Activated CD8-positive, alpha-beta memory T cell treated with anti-CD3 and anti-CD28 coated beads, Interleukin-2, amount 50 U/mL, for 24 hours (primary cell): ENCODE results near the gene SUPT20HL1.
"Not testable (repeated sequence)": the region's sequence is repeated elsewhere in the genome, so short reads cannot be mapped to it uniquely, and the experiment has no call there.

Experiments used
- DNase-seq: peaks from one replicate; pipeline ENCODE4 v3.0.0-alpha.2; 2020; ENCODE audit errors: extremely low read depth

Gene SUPT20HL1

DNA sequence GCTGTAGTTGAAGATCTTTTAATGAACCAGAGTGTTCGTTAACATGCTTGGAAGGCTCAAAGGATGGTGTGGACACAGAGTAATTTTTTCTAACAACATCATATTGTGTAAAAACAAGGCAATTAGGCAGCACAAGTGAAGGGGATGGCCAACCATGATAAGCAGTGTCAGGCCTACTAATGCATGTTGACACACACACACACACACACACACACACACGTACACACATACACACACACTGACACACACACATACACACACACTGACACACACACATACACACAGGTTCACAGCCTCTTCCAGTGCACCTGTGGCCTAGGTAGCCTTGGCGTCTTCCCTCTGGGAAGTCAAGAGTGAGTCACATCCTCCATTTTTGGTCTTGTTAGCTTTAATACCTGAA is at the start of gene SUPT20HL1:
TSS of gene SUPT20HL1 (plus strand) at position 368 of the 400 bp plus-strand sequence. CDS start 2,122 bp downstream, outside the sequence.
- no peak for DNase-seq

DNA sequence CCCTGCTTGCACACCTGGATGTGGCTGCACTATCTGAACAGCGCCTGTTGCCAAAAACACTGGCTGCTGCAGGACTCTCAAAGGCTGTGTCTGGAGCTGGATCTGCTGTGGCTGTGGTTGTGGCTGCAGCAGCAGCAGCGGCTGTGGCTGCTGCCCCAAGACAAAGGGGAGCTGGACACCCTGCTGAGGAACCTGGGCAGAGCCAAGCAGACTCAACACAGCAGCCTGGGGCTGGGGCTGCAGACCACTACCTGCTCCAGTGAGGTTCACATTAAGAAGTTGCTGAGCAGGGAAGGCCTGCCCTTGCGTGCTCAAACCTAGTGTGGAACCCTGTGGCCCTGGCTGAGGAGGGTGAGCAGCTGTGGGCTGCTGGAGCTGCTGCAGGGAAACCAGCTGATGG is 49.5 kb upstream of the SUPT20HL1 start:
- not testable (repeated sequence) for DNase-seq

DNA sequence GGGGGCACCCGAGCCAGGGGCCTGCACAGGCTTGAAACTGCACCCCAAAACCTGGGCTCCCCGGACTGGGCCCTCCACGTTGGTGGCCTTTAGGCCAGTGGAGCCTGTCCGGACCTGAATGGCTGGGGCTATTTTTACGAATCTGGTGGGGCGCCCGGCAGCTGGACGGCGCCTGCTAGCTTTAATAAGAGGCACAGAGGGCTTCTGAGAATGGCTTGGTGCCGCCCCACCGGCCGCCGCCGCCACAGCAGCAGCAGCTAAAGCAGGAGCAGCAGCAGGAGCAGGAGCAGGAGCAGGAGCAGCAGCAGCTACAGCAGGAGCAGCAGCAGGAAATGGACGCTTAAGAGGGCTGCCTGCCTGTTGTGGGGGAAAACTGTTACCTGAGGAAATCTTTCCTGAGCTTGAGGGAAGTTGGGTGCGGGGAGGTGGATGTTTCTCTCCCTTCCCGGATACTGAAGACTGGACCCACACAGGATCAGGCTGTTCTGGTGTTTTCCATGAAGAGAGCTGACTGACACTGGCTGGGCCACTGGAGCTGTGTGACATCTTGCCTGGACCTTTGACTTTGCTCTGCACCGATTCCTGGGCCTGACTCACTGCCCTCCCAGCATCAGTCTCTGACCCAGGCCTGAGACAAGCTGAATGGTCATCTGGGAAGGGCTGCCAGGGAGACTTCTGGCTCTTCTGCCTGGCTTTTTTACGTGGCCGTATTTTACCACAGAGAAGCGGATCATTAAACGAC is 48.8 kb upstream of the SUPT20HL1 start:
- DNase-seq, result not testable (repeated sequence)

DNA sequence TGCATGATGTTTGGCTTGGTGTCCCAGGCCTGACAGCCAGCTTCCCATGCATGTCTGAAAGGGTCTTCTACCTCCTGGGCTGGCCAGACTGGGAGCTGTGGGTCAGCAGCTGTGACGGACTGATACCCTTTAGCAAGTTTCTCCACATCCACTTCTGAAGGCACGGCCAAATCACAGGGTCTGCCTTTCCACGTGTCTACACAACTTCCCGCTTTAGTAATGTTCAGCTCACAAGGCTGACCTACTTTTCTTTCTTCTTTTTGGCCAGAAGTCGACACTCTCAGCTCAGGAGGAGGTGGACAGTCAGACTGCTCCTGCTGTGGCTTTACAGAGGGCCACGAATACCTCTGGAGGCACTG is 48.2 kb upstream of the SUPT20HL1 start:
- DNase-seq, result not testable (repeated sequence)

DNA sequence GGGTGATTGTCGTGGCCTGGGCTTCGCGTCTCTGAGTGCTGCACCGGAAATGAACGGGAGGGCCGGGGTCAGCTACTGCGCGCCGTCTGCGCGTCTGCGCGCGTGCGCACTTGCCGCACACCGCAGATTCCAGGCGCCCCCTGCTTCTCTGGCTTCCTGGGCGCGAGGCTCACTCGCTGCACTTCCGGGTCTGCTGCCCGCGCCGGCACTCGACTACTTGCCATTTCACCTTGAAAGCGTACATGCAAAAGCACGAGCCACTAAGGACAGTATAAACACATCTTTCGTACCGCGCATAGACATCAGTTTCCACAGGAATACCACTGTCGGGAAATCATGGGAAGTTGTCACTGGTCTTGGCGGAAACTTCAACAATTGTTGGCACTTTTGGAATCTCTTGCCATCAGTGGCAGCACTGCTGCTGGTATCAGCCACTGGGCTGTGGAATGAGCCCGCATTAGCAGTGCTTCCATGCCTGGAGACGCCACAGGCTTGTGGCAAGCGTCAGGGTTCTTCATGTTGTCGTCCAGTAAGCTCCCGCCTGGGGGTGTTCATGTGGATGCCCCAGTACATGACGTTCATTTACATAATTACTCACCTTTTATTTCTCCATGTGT is 46.3 kb upstream of the SUPT20HL1 start, which contains the start of gene SUPT20HL2:
TSS of gene SUPT20HL2 (minus strand) at position 51 of the 617 bp plus-strand sequence. CDS start 754 bp downstream, outside the sequence.
- no peak for DNase-seq

DNA sequence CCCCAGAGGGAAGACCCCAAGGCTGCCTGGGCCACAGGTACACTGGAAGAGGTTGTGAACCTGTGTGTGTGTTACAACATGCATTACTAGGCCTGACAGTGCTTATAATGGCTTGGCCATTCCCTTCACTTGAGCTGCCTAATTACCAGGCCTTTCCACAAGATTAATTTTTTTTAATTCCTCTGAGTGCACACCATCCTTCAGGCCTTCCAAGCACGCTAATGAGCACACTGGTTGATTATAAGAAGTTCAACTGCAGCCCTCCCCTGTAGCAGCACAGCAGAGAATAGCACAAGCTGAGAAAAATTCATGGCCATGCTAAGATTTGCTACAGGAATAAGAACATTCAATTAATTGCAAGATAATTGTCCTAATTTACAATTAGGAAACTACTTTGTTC is 44.3 kb upstream of the SUPT20HL1 start:
- no peak for DNase-seq

DNA sequence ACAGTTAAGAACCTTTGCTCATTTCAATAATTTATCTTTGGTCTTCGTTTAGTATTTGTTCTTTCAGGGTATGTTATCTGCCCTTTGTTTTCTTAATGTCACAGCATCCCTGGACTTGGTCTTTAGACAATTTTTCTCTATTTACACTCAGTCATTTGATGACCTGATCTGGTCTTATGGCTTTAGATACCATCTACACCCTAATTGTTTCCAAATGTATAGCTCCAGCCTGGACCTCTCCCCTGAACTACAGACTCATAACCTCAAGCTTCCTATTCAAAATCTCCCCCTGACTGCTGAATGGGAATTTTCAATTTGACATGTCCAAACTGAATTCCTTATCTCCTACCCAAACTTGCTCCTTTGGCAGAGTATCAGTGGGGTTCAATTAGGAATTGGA is 42.9 kb upstream of the SUPT20HL1 start:
- no peak for DNase-seq

DNA sequence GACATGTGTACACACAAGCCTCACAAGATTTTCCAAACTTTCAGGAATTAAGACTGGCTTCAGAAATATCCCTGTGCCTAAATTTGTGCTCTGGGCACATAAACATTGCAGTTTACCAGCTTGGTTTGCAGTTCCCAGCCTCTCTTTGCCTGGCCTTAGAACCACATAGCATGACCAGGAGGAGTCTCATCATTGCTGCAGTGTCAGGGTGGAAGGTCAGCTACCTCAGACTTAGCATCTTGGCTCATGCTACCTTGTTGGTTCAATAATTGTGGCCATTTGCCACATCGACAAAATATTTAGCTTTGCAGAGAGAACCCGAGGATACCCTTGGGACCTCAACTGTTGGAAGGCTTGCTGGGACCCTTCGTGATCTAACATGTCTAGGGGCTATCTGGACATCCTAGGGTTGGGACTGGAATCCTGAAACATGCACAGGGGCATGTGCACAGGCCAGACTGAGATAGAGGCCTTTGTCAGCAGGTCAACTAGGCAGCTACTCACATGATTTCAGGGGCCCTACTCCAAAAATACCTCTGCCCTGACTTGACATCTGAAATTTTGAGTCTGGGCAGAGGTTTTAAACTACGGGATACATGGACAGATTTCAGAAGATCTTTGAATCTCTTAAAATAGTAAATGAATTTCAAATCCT is 38.6 kb upstream of the SUPT20HL1 start:
- no peak for DNase-seq

DNA sequence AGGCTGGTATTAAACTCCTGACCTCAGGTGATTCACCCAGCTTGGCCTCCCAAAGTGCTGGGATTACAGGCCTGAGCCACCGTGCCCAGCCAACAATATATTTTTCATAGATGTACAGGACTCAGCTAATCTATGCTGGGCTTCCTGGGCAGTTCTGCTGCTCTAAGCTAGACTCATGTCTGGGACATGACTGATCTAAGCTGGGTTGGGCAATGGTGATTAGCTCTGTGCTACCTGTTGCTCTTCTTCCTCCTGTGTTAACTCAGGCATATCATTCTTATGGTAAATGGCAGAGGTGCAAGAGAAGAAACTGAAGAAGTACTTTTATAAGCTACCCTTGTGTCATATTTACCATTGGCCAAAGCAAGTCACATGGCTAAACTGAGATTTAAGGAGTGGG is 35.2 kb upstream of the SUPT20HL1 start:
- DNase-seq, result no peak

DNA sequence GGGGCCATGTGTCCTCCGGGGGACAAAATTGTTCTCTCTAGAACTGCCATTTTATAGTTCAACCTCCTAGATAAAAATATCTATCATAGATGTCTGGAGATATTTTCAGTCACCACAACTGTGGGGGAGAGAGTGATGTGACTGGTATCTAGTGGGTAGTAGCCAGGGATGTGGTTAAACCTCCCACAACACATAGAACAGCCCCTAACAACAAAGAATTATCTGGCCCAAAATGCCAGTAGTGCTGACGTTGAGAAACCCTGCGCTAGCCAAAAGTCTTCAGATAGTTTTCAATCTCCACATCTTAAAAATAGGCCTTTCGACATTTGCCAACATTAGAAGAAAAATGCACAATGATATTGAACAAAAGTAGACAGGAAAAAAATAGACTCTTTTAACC is 27.6 kb upstream of the SUPT20HL1 start:
- no peak for DNase-seq

DNA sequence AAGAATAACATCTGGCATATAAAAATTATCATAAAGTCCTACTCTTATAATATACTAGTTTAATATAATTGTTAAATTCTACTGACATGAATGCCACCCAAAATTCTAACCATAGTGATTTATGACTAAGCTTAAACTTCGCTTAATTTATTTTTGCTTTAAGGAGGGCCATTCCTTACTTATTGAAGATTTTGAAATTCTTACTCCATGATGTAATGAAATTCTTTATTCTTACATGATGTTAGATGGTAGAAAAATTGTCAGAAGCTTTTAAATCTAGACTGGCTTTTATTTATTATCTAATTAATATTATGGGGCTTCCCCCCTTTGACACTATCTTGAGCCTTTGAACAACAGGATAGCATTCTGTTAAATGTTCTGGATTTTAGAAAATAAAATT is 27.1 kb upstream of the SUPT20HL1 start:
- DNase-seq, result no peak

DNA sequence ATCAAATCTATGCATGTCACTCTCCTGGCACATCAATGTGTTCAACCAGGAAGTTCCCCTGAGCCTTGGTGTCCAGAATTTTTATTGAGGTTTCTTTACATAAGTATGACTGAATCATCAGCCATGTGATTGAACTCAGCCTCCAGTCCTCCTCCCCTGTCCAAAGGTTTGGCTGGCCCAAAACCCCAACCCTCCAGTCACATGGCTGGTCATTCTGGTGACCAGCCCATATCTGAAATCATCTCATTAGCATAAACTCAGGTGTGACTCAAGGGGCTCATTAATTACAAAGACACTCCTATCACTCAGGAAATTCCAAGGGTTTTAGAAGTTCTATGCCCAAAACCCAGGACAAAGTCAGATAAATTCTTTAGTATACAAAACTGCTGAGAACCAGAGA is 26.0 kb upstream of the SUPT20HL1 start:
- DNase-seq, result no peak

DNA sequence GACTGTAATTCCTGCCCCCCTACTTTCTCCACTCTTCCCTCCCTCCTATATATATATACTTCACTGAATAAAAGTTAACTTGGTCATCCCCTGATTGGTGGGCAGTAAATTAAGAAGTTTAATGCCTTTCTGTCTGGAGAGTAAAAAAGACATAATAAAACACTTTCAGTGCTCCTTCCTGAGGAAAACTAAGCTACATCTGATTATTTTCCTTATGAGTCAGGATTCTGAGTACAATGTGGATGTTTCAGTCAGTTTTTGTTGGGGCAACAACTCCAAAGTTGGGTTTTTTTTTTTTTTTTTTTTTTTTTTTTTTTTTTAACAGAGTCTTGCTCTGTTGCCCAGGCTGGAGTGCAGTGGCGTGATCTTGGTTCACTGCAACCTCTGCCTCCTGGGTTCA is 24.6 kb upstream of the SUPT20HL1 start:
- no peak for DNase-seq

DNA sequence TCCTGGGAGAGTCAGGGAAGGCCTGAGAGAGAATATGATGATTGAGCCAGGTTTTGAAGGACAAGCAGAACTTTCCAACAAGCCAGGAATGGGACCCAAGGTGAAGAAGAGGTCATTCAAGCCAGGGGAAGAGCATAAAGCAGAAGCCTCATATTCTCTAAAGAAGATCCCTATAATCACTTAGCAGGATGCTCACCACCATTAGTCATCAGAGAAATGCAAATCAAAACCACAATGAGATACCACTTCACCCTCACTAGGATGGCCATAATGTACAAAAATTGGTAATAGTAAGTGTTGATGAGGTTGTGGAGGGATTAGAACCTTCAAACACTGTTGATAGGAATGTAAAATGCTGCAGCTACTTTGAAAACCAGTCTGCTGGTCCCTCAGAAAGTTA is 20.5 kb upstream of the SUPT20HL1 start:
- no peak for DNase-seq

DNA sequence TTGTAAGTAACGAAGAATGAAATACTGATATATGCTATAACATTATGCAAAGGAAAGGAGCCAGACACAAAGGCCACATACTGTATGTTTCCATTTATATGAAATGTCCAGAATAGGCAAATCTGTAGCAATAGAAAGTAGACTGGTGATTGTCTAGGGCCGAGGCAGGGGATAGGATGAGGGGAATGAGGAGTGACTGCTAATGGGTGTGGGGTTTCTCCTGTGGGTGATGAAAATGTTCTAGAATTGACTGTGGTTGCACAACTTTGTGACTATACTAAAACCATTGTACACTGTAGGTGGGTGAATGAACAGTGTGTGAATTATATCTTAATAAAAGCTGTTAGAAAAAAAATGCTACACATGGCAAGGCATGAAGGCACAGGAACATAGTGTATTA is 19.9 kb upstream of the SUPT20HL1 start:
- DNase-seq, result no peak

DNA sequence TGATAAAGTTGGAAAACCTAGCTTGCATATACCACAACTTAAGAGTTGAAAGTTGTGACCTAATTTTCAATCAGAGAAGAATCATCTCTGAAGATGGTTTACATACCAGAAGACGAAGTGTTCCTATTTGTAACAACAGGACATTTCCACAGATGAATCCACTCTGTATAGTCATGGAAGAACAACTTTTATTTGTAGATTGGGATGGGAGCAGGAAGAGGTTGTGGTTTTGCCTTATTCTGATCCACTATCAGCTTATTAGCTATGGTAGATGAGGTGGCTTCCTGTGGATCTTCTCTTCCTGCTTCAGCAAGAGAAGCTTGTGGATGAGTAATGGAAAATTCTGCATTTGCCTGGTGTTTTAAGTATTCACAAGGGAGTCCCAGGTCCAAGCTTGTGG is 18.6 kb upstream of the SUPT20HL1 start:
- DNase-seq, result no peak

DNA sequence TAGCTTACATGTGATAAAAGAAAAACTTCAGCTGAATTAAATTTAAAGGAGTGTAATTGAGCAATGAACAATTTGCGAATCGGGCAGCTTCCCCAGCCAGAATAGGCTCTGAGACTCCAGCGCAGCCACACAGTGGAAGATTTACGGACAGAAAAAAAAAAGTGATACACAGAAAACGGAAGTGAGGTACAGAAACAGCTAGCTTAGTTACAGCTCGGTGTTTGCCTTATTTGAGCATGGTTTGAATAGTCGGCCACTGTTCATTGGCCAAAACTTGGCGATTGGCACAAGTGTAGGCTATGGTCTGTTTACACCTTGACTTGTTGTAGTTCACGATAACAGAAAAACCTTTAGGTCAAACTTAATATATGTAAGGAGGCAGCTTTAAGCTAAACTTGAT is 16.7 kb upstream of the SUPT20HL1 start:
- no peak for DNase-seq

DNA sequence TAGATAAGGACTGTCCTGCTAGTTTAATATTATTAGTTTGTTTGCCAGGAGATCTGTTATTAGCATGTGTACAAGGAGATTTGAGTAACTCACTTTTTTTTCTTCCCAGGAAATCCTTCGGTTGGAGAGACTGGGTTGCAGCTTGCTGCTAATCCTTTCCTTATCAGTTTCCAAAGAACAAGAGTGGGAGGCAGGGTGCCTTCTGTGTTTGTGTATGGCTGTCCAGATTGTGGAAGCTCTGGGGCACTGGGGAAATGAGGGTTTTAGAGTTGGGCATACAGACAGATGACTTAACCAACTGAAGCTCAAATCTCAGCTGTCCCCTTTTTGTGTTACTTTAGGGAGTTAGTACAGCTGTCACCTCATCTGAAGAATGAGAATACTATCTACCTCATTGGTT is 12.6 kb upstream of the SUPT20HL1 start:
- DNase-seq, result no peak

DNA sequence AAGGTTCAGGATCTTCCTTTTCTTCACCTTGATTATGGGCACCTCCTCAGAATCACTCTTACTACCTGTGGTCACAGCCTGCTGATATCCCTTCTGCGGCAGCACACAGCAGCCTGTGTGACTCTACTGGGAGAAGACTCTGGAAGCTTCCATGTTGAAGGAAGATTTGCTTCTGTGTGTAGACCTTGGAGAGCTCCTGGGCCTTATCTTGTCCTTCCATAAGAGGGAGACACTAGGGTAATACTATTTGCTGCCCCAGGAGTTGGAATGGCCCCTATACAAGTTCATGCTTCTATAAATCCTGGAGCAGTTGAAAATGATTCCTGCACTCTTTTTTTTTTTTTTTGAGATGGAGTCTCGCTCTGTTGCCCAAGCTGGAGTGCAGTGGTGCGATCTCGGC is 10.2 kb upstream of the SUPT20HL1 start:
- DNase-seq, result no peak

DNA sequence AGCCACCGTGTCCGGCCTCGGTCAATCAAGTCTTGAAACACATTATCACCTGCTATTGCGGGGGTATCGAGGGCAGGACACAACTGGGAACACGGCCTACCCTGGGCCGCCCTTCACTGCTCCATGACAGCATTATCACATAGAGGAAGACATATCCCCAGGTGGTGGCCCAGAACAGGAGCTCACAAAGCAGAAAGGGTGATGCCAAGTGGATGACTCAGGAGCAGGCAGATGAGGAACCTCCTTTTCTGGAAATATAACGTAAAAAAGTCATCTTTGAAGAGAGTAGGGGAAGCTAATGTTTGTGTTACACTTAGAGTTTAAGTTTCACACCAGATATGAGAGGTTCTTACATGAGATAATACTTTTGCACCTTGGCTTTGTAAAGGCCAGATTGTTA is 5.3 kb upstream of the SUPT20HL1 start:
- DNase-seq, result no peak

DNA sequence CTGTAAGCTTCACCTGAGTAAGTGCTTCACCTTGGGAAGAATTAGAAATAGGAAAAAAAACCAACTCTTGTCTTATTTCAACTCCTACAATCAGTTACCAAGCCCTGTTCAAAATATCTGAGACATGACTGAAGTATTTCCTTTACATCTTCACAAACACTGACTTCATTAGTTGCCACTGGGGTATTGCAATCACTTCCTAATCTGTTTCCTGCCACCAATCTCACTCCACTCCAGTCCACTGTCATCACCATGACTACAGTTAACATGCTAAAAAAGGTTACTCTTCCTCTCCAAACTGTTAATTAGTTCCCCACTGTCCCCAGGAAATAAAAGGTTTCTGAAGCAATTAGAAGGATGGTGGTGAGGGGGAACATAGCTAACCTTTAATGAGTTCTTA is 3.3 kb upstream of the SUPT20HL1 start:
- DNase-seq, result no peak

DNA sequence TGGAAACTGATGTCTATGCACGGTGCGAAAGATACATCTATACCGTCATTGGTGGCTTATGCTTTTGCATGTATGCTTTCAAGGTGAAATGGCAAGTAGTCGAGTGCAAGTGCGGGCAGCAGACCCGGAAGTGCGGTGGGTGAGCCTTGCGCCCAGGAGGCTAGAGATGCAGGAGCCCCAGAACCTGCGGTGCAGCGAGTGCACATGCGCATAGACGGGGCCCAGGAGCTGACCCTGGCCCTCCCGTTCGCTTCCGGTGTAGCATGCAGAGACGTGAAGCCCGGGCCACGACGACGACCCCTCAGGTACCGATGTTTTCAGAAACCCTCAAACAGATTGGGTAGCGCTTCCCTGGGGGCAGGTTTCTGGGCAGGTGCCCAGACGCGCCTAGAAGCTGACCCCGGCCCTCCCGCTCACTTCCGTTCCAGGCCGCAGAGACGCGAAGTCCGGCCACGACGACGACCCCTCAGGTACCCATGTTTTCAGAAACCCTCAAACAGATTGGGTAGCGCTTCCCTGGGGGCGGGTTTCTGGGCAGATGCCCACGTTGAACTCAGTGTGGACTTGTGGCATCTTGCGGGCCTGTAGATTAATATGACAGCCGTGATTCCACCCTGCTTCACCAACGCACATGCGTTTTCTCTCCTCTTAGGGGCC is 1.8 kb downstream of the SUPT20HL1 start:
- DNase-seq, result not testable (repeated sequence)
